RWPE1 (cell line): ENCODE results near the gene GNA15.

ENCODE experiments used
- CTCF ChIA-PET: fragments of 350-600 bp; sonication (Branson Sonifier 250); formaldehyde crosslinking; extraction: SDS; loops from one replicate; lab custom pipeline; 2021; lab: Yijun Ruan, JAX
- POLR2A ChIA-PET: fragments of 400-600 bp; formaldehyde crosslinking; extraction: SDS; loops from one replicate; lab custom pipeline; 2020; ENCODE audit warnings: antibody characterized with exemption; ENCODE audit not compliant: low non-redundant PET; lab: Yijun Ruan, JAX
- DNase-seq: peaks from one replicate; pipeline ENCODE4 v3.0.0; 2012; ENCODE audit warnings: low spot score
- H3K27ac ChIP-seq: fragments of 450-650 bp; 2 replicates; pipeline ENCODE4 v1.5.1; 2017
- TF ChIP-seq, protein P1 (sequence below): fragments of 450-650 bp; conservative IDR thresholded peaks from 2 replicates; pipeline ENCODE4 v1.5.1; 2017; ENCODE audit warnings: low read depth, mild to moderate bottlenecking

The GNA15 gene

DNA sequence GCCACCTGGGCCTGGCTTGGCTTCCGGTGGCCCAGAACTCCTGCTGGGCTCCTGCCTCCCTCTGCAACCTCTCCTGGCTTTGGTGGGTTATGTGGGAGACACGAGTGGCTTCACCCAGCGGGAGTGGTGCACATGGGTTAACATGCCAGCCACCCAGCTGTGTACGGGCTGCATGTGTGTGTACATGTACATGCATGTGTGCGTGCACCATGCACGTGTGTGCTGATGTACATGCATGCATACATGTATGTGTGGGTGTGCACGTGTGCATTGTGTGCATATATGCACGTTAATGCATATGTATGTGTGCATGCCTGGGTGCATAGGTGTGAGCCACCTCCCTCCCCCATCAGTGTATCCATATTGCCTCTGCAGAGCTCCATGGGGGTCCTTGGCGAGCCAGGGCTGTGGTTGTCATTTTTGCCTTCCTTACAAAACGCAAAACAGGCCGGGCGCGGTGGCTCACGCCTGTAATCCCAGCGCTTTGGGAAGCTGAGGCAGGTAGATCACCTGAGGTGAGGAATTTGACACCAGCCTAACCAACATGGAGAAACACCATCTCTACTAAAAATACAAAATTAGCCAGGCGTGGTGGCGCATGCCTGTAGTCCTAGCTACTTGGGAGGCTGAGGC lies 29.2 kb upstream of the GNA15 start:
- TF ChIP-seq, protein P1, sequence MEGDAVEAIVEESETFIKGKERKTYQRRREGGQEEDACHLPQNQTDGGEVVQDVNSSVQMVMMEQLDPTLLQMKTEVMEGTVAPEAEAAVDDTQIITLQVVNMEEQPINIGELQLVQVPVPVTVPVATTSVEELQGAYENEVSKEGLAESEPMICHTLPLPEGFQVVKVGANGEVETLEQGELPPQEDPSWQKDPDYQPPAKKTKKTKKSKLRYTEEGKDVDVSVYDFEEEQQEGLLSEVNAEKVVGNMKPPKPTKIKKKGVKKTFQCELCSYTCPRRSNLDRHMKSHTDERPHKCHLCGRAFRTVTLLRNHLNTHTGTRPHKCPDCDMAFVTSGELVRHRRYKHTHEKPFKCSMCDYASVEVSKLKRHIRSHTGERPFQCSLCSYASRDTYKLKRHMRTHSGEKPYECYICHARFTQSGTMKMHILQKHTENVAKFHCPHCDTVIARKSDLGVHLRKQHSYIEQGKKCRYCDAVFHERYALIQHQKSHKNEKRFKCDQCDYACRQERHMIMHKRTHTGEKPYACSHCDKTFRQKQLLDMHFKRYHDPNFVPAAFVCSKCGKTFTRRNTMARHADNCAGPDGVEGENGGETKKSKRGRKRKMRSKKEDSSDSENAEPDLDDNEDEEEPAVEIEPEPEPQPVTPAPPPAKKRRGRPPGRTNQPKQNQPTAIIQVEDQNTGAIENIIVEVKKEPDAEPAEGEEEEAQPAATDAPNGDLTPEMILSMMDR: no peak
- H3K27ac ChIP-seq: peak overlapping the region; percentile 56
- no peak for DNase-seq
- ChIA-PET CTCF (no interaction called here), POLR2A (no interaction called here)

GRCh38 chr19:3107658-3108057 lies 28.2 kb upstream of the GNA15 start:
- H3K27ac ChIP-seq: peak overlapping the region; percentile 56
- DNase-seq: no peak
- TF ChIP-seq, protein P1: no peak
- POLR2A ChIA-PET: no interaction called here
- CTCF ChIA-PET: interaction anchor here (1.3 to 1.7 kb wide), 3 partner anchors 22 to 145 kb away, joined by 3 to 11 read pairs (median 3); no protein-coding TSS in a partner anchor

- ChIA-PET POLR2A (no interaction called here), CTCF (interaction anchor here (0.5 to 1.8 kb wide), 12 partner anchors 11 to 814 kb away, joined by 3 to 11 read pairs (median 3); no protein-coding TSS in a partner anchor)
- TF ChIP-seq, protein P1: peak; percentile 90
- peak overlapping the region; percentile 56 for H3K27ac ChIP-seq
- no peak for DNase-seq
These were observed 27.1 kb upstream of the GNA15 start for GRCh38 chr19:3108775-3109174.

- CTCF ChIA-PET: interaction anchor here (0.6 to 1.8 kb wide), 3 partner anchors 157 to 322 kb away, joined by 3 to 8 read pairs (median 5); no protein-coding TSS in a partner anchor
- TF ChIP-seq, protein P1: no peak
- DNase-seq: no peak
- POLR2A ChIA-PET: no interaction called here
- H3K27ac ChIP-seq: peak overlapping the region; percentile 56
These were observed 26.3 kb upstream of the GNA15 start for GRCh38 chr19:3109491-3109890.

DNA sequence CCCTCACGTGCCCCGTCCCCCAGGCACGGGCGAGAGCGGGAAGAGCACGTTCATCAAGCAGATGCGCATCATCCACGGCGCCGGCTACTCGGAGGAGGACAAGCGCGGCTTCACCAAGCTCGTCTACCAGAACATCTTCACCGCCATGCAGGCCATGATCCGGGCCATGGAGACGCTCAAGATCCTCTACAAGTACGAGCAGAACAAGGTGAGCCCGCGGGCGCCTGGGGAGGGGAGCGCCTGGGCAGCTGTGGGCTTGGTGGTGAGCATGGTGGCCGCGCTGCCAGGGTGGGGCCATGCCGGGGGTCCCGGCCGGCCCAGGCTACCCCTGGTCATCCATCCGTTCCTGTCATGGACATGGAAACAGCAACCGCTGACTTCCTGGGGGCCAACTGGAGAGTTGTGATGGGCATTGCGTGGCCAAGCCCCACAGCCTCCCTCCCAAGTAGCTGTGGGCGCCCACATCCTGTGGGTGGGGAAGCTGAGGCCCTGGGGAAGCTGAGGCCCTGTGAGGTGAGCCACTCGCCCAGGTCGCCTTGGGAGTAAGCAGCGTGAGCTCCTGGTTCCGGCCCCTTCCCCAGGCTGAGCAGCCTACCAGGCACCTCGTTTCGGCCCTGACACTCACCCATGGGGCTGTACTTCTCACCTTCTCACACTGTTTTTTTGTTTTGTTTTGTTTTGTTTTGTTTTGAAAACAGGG lies 25.6 kb upstream of the GNA15 start:
- POLR2A ChIA-PET: no interaction called here
- TF ChIP-seq, protein P1: no peak
- peak overlapping the region; percentile 27 for H3K27ac ChIP-seq
- CTCF ChIA-PET: interaction anchor here (0.6 to 1.8 kb wide), 4 partner anchors 154 to 321 kb away, joined by 3 to 8 read pairs (median 4); no protein-coding TSS in a partner anchor
- DNase-seq: no peak

DNA sequence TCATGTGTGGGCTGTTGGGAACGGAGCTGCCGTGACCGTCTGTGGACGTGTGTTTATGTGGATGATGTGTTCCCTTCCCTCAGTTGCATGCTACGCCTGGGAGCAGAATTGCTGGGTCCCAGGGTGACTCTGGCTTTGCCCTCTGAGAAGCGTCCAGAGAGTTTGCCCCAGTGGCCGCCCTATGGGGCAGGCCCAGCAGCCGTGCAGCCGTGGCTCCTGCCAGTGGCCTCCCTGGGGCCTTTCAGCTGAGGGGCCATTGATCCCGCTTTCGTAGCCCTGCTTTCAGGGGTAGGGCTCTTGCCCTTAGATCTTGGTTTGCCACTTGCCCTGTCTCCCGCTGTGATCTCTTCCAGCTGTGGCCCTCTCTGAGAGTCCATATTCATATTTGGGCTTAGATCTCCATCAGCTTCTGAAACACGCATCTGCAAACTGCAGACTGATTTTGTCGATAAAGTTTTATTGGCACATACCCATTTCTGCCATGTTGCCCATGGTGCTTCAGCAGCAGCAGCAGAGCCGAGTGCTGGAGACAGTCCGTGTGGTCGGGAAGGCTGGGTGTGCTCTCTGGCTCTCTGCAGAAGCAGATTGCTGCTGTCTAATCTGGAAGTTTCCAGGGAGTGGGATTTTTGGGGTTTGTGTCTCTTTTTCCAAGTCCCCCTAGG lies 24.1 kb upstream of the GNA15 start:
- no peak for DNase-seq
- ChIA-PET POLR2A (interaction anchor here (0.6 kb wide), 1 partner anchor 161 kb away, joined by 4 read pairs; no protein-coding TSS in a partner anchor), CTCF (interaction anchor here (0.6 kb wide), 1 partner anchor 33 kb away, joined by 7 read pairs; no protein-coding TSS in a partner anchor)
- TF ChIP-seq, protein P1: no peak
- peak overlapping the region; percentile 25 for H3K27ac ChIP-seq
